GM12878 (cell line): ENCODE data around the gene KLHL36. TPM values are rescaled to one million over a fixed set of nuclear protein-coding genes. Genes with fewer than 3 reads are reported as not detected.
A peak's percentile ranks its signal among the peaks of the same experiment; 100 is the strongest.

Source experiments
- BCL11A ChIP-seq: IDR thresholded peaks from 2 replicates; pipeline ENCODE4 v1.6.1; 2011; ENCODE audit warnings: low read depth, low read length
- BCLAF1 ChIP-seq: fragments of 450-650 bp; IDR thresholded peaks from 2 replicates; pipeline ENCODE4 v1.6.1; 2017; ENCODE audit warnings: antibody characterized with exemption, mild to moderate bottlenecking, moderate library complexity
- CBFB ChIP-seq: IDR thresholded peaks from 2 replicates; pipeline ENCODE4 v1.6.1; 2016; ENCODE audit warnings: antibody characterized with exemption, low read depth
- CBX3 ChIP-seq: fragments of 200-600 bp; sonication (generic); IDR thresholded peaks from 2 replicates; pipeline ENCODE4 v1.6.1; 2016; ENCODE audit warnings: low read depth, borderline replicate concordance
- EED ChIP-seq: sonication (generic); IDR thresholded peaks from 2 replicates; pipeline ENCODE4 v1.6.1; 2016; ENCODE audit warnings: antibody characterized with exemption, low read depth
- EZH2 ChIP-seq: IDR thresholded peaks from 2 replicates; pipeline ENCODE4 v1.6.1; 2012; ENCODE audit warnings: low read depth, mild to moderate bottlenecking, control low read depth, inconsistent platforms, low read length, borderline replicate concordance; ENCODE audit not compliant: control insufficient read depth
- IKZF2 ChIP-seq, 2 experiments: fragments of 450-650 bp; IDR thresholded peaks; 2 replicates each; pipeline ENCODE4 v1.6.1; 2017; ENCODE audit warnings: mild to moderate bottlenecking in 2 of 2, moderate library complexity in 2 of 2
- MEF2A ChIP-seq: IDR thresholded peaks from 2 replicates; pipeline ENCODE4 v1.6.1; 2011; ENCODE audit warnings: low read depth, mild to moderate bottlenecking, low read length, moderate library complexity; ENCODE audit not compliant: insufficient read depth
- MXI1 ChIP-seq: fragments of 150-350 bp; IDR thresholded peaks from 2 replicates; pipeline ENCODE4 v1.6.1; 2011; ENCODE audit warnings: low read depth, mild to moderate bottlenecking, inconsistent platforms, low read length, improper control_type of control experiment
- MYB ChIP-seq: fragments of 150-350 bp; IDR thresholded peaks from 2 replicates; pipeline ENCODE4 v1.6.1; 2014; ENCODE audit warnings: mild to moderate bottlenecking, low read depth, low read length, borderline replicate concordance
- NR2F1 ChIP-seq: fragments of 450-650 bp; conservative IDR thresholded peaks from 2 replicates; pipeline ENCODE4 v1.6.1; 2017; ENCODE audit warnings: mild to moderate bottlenecking
- POLR2AphosphoS5 ChIP-seq: IDR thresholded peaks from 2 replicates; pipeline ENCODE4 v1.6.1; 2011; ENCODE audit warnings: mild to moderate bottlenecking, low read length, inconsistent platforms
- RBBP5 ChIP-seq: fragments of 200-600 bp; sonication (generic); conservative IDR thresholded peaks from 2 replicates; pipeline ENCODE4 v1.6.1; 2016
- RELB ChIP-seq: fragments of 450-650 bp; IDR thresholded peaks from 2 replicates; pipeline ENCODE4 v1.6.1; 2017; ENCODE audit warnings: low read depth, mild to moderate bottlenecking, moderate library complexity
- SKIL ChIP-seq: fragments of 450-650 bp; IDR thresholded peaks from 2 replicates; pipeline ENCODE4 v1.6.1; 2017; ENCODE audit warnings: mild to moderate bottlenecking, low read depth, inconsistent platforms; ENCODE audit not compliant: poor library complexity, severe bottlenecking
- SMAD1 ChIP-seq: fragments of 450-650 bp; IDR thresholded peaks from 2 replicates; pipeline ENCODE4 v1.6.1; 2018; ENCODE audit warnings: mild to moderate bottlenecking, low read depth; ENCODE audit not compliant: partially characterized antibody
- SREBF2 ChIP-seq: IDR thresholded peaks from 2 replicates; pipeline ENCODE4 v1.6.1; 2012; ENCODE audit warnings: mild to moderate bottlenecking, low read length
- STAT3 ChIP-seq: IDR thresholded peaks from 2 replicates; pipeline ENCODE4 v1.6.1; 2011; ENCODE audit warnings: low read depth, low read length, improper control_type of control experiment
- ZBTB40 ChIP-seq: fragments of 450-650 bp; IDR thresholded peaks from 2 replicates; pipeline ENCODE4 v1.6.1; 2016; ENCODE audit warnings: mild to moderate bottlenecking, moderate library complexity, borderline replicate concordance
- polyA plus RNA-seq, 11 experiments: library from polyadenylated mRNA; depleted of rRNA in 4 of 11; unstranded in 6 of 11; stranded (reverse) in 5 of 11; fragments of >200 nt; fragmentation: Nextera tagmentation in 4 of 11; fragmentation: Illumina TruSeq in 1 of 11; extraction: Ambion mirVana in 4 of 11; extraction: Trizol in 1 of 11; gene quantifications; 1 replicate in 1 of 11; 2 replicates in 10 of 11; pipeline versions ENCODE4 v1.2.1 to v1.2.3, GENCODE V29; 2011 to 2016; ENCODE audit warnings: inconsistent platforms in 2 of 11, missing spikeins in 2 of 11, low read depth in 1 of 11
- total RNA-seq, 4 experiments: library from RNA; depleted of rRNA in 3 of 4; stranded (reverse); fragments of >200 nt in 3 of 4; fragmentation: Illumina TruSeq in 1 of 4; extraction: Trizol in 1 of 4; gene quantifications; 2 replicates each; pipeline versions ENCODE4 v1.2.1 to v1.2.3, GENCODE V29; 2013 to 2021

Gene KLHL36
- total and polyA plus RNA-seq, 10 of the 15 experiments (the other 5 are each of a cell fraction or from before 2014, with no cell fraction given) = 2.6 to 45.3 (median 16.8) TPM

GRCh38 chr16:84600343-84601229 is 47.7 kb upstream of the KLHL36 start (continued):
- TF ChIP-seq MEF2A = no peak
- TF ChIP-seq MYB = no peak
- peak; percentile 72 for TF ChIP-seq SKIL
- peak; percentile 49 to 57 for TF ChIP-seq IKZF2 (IDR thresholded peaks at IDR 0.05)
- TF ChIP-seq MXI1 = no peak
- TF ChIP-seq CBX3 = no peak
- TF ChIP-seq ZBTB40 = no peak
- TF ChIP-seq SREBF2 = no peak
- no peak for TF ChIP-seq BCLAF1
- TF ChIP-seq EED = no peak
- TF ChIP-seq RBBP5 = no peak
- TF ChIP-seq EZH2 = no peak
- TF ChIP-seq RELB = peak; percentile 61
- TF ChIP-seq STAT3 = no peak
- peak; percentile 89 for TF ChIP-seq POLR2AphosphoS5
- TF ChIP-seq BCL11A = no peak
- peak; percentile 73 for TF ChIP-seq NR2F1
- peak; percentile 76 for TF ChIP-seq SMAD1
- TF ChIP-seq CBFB = no peak; the same call in 1 of the 2 replicates
